Esophagus squamous epithelium (tissue), 5 donors: ENCODE data around the gene SYTL3. TPM values are rescaled to one million over a fixed set of nuclear protein-coding genes. Genes with fewer than 3 reads are reported as not detected.

Source experiments
- DNase-seq: peaks from one replicate; lab custom pipeline; 2025; lab: John Stamatoyannopoulos, UW
- H3K27ac ChIP-seq, 4 donors: fragments of 200-600 bp; sonication (generic); one replicate each; pipeline ENCODE4 v1.5.1; 2016 to 2019; ENCODE audit warnings: mild to moderate bottlenecking in 1 of 4
- H3K27me3 ChIP-seq, 4 donors: fragments of 200-600 bp; sonication (generic); 1 replicate in 3 of 4; 2 replicates in 1 of 4; pipeline versions ENCODE4 v1.5.1 to v1.6.0; 2017 to 2021; ENCODE audit warnings: antibody characterized with exemption in 1 of 4
- H3K36me3 ChIP-seq, 3 donors: fragments of 200-600 bp; sonication (generic); one replicate each; pipeline ENCODE4 v1.5.1; 2016 to 2019
- H3K4me1 ChIP-seq, 3 donors: fragments of 200-600 bp; sonication (generic); one replicate each; pipeline ENCODE4 v1.5.1; 2017 to 2019
- H3K4me3 ChIP-seq, 4 donors: fragments of 200-600 bp; sonication (generic); 1 replicate in 3 of 4; 2 replicates in 1 of 4; pipeline ENCODE4 v1.5.1; 2016 to 2019; ENCODE audit warnings: mild to moderate bottlenecking in 2 of 4, moderate library complexity in 1 of 4
- H3K9me3 ChIP-seq, 3 donors: fragments of 200-600 bp; sonication (generic); one replicate each; pipeline ENCODE4 v1.5.1; 2016 to 2019
- CTCF ChIP-seq, 6 experiments: fragments of 450-650 bp in 4 of 6; fragments of 200-600 bp in 2 of 6; sonication (generic) in 2 of 6; IDR thresholded peaks; one replicate each; pipeline ENCODE4 v1.5.1; 2016 to 2019; ENCODE audit warnings: antibody characterized with exemption in 6 of 6, mild to moderate bottlenecking in 4 of 6, moderate library complexity in 4 of 6
- POLR2A ChIP-seq, 4 donors: fragments of 450-650 bp; IDR thresholded peaks; one replicate each; pipeline ENCODE4 v1.6.1; 2017; ENCODE audit warnings: antibody characterized with exemption in 4 of 4, mild to moderate bottlenecking in 4 of 4, moderate library complexity in 3 of 4
- WGBS, 2 donors: methylation state at CpG; one replicate each; pipeline ENCODE4 v1.1.5; 2018; 5-methylcytosine and 5-hydroxymethylcytosine counted together
- intact Hi-C: fragments of 100-400 bp; cut with DNase I; formaldehyde crosslinking; loops from one replicate; pipeline ENCODE4 v1.15.0; 2022
- small RNA-seq, 4 donors: library from RNA; depleted of rRNA; stranded (forward); fragments of <200 nt; gene quantifications; one replicate each; pipeline ENCODE3, GENCODE V24; 2016
- total RNA-seq, 4 donors: library from RNA; depleted of rRNA; stranded (reverse); fragments of >200 nt; gene quantifications; one replicate each; pipeline ENCODE4 v1.1.0, GENCODE V29; 2016
- donor health status: DM: yes; HTN: yes; CAD: no.

The SYTL3 gene
- total RNA-seq, 4 donors from 2014 or later: 1.6 to 8.0 (median 3.0) TPM

DNA sequence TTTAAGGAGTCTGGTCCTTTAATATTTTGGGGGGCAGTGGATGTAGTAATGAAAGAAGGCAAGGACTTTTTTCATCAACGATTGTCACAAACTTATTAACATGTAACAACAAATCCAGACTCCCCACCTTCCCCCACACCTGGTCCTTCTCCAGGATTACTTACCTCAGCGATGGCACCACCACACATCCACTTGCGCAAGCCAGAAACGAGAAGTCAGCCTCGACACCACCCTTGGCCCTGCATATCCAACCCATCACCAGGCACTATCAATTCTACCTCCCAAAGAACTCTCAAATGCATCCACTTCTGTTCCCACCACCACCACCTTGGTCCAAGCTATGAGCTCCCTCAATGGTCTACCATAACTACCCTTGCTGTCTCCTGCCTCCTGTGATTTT lies 162.8 kb downstream of the SYTL3 start:
- no peak for DNase-seq
- Histone ChIP-seq H3K4me3 (no peak overlapping the region), H3K4me1 (peaks cover 16 to 100% (median 58%) of the 10 kb centered on the region in 3 donors), H3K36me3 (peaks cover 0 to 74% (median 0%) of the 10 kb centered on the region in 3 donors), H3K27ac (peak overlapping the region; percentile 66 to 100 (median 99)), H3K27me3 (no peaks in the 10 kb centered on the region), H3K9me3 (no peaks in the 10 kb centered on the region)
- WGBS, 2 donors: 33 to 46% methylated on average over 5 of the region's 5 CpGs
- intact Hi-C loops: no loop called here
- TF ChIP-seq POLR2A (IDR thresholded peaks at IDR 0.05) (no peak), CTCF (IDR thresholded peaks at IDR 0.05) (no peak)

DNA sequence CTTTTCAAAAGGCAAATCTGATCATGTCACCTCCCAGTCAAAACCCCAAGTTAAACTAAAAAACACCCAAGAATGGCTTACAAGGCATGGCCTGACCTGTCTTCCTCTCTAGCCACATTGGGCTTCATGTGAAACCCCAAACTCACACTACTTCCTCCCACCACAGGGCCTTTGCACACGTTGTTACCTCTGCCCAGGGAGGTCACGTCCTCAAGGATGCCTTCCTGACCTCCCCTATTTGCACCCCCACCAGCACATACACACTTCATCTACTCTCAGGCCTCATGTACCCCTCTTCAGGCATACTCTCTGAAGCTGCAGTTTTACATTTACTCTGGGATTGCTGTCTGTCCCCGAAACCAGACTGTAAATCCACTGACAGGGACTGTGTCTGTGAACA lies 163.2 kb downstream of the SYTL3 start:
- Histone ChIP-seq H3K27ac (peak overlapping the region; percentile 66 to 100 (median 99)), H3K36me3 (peaks cover 0 to 69% (median 0%) of the 10 kb centered on the region in 3 donors), H3K4me3 (peak overlapping the region in 2 of 4 donors; percentile 76 to 97), H3K9me3 (no peaks in the 10 kb centered on the region), H3K27me3 (no peaks in the 10 kb centered on the region), H3K4me1 (peaks cover 16 to 99% (median 57%) of the 10 kb centered on the region in 3 donors)
- TF ChIP-seq CTCF (IDR thresholded peaks at IDR 0.05) (no peak), POLR2A (IDR thresholded peaks at IDR 0.05) (no peak)
- intact Hi-C loops: no loop called here
- no peak for DNase-seq
- 77 to 87% methylated on average over 3 of the region's 3 CpGs for WGBS, 2 donors

Small RNA genes within 50 kb of the gene (small RNA-seq; reads per million reads assigned to genes)
- gene MIR3918: 0 reads per million in 4 donors
- gene MIR7161: 0 reads per million in 4 donors

Other genes with a start within 250 kb of the SYTL3 start
- gene TMEM181, start 90.0 kb upstream of the SYTL3 start, total RNA-seq: 10 to 100 TPM; 10.5 to 22.1 (median 16.8) TPM
- gene DYNLT1, start 5.3 kb upstream of the SYTL3 start, total RNA-seq: 100 to 1,000 TPM in 1 of 4 donors, 10 to 100 TPM in 3; 78.7 to 107 (median 87.4) TPM
- 100 to 1,000 TPM; 208 to 339 (median 285) TPM for gene EZR, start 169.3 kb downstream of the SYTL3 start, total RNA-seq